Measurements from ENCODE around the gene CIAO3. TPM values are rescaled to one million over a fixed set of nuclear protein-coding genes. Genes with fewer than 3 reads are reported as not detected.

The CIAO3 gene
- total RNA-seq, 1 experiment from 2014 or later = 50.9 TPM

- peak; percentile 69 for DNase-seq (ENCODE audit: low spot score)
- Mint-ChIP-seq H3K36me3 (no peaks in the 10 kb centered on the region), H3K27ac (no peak overlapping the region), H3K4me1 (no peaks in the 10 kb centered on the region; the same call in 1 of the 2 replicates), H3K9me3 (no peaks in the 10 kb centered on the region), H3K27me3 (ENCODE audit: low read depth) (peaks cover 61% of the 10 kb centered on the region), H3K4me3 (no peak overlapping the region)
- TF ChIP-seq EMX1 (CRISPR knock-in tag; IDR thresholded peaks at IDR 0.05) (no peak), ATF3 (CRISPR knock-in tag; conservative IDR thresholded peaks at IDR 0.05) (no peak), ZNF121 (CRISPR knock-in tag; IDR thresholded peaks at IDR 0.05) (no peak), TCF7 (CRISPR knock-in tag; IDR thresholded peaks at IDR 0.05; ENCODE audit: low read depth) (no peak), TEAD1 (CRISPR knock-in tag; IDR thresholded peaks at IDR 0.05) (no peak), FOXP1 (CRISPR knock-in tag; IDR thresholded peaks at IDR 0.05; ENCODE audit: borderline replicate concordance) (no peak), ZNF512 (CRISPR knock-in tag; IDR thresholded peaks at IDR 0.05; ENCODE audit: borderline replicate concordance) (no peak), ZNF138 (CRISPR knock-in tag; conservative IDR thresholded peaks at IDR 0.05) (no peak), IRF2 (CRISPR knock-in tag; IDR thresholded peaks at IDR 0.05; ENCODE audit: borderline replicate concordance, low read depth) (no peak), TP53 (CRISPR knock-in tag; IDR thresholded peaks at IDR 0.05) (no peak), ZNF281 (CRISPR knock-in tag; IDR thresholded peaks at IDR 0.05) (no peak), ATF2 (CRISPR knock-in tag; IDR thresholded peaks at IDR 0.05; ENCODE audit: borderline replicate concordance, low read depth) (no peak), KAT7 (CRISPR knock-in tag; IDR thresholded peaks at IDR 0.05; ENCODE audit: borderline replicate concordance) (no peak), E2F5 (CRISPR knock-in tag; IDR thresholded peaks at IDR 0.05) (no peak)
- TF ChIP-seq, protein P1, sequence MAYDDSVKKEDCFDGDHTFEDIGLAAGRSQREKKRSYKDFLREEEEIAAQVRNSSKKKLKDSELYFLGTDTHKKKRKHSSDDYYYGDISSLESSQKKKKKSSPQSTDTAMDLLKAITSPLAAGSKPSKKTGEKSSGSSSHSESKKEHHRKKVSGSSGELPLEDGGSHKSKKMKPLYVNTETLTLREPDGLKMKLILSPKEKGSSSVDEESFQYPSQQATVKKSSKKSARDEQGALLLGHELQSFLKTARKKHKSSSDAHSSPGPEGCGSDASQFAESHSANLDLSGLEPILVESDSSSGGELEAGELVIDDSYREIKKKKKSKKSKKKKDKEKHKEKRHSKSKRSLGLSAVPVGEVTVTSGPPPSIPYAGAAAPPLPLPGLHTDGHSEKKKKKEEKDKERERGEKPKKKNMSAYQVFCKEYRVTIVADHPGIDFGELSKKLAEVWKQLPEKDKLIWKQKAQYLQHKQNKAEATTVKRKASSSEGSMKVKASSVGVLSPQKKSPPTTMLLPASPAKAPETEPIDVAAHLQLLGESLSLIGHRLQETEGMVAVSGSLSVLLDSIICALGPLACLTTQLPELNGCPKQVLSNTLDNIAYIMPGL (CRISPR knock-in tag; IDR thresholded peaks at IDR 0.05) = no peak
- ChIA-PET POLR2A (interaction anchor here (0.6 to 1.5 kb wide), 2 partner anchors 10 to 39 kb away, joined by 3 read pairs; no protein-coding TSS in a partner anchor), CTCF (interaction anchor here (0.7 to 8.8 kb wide), 13 partner anchors 11 to 348 kb away, joined by 3 to 90 read pairs (median 7); partner anchors contain the start of genes ANTKMT, CCDC78, CHTF18 and CIAO3)
- ATAC-seq = no peak
Observed at GRCh38 chr16:709566-710499, 31.0 kb downstream of the CIAO3 start.
